NB4 (cell line): ENCODE results near the gene TXNDC5.
A peak's percentile ranks its signal among the peaks of the same experiment; 100 is the strongest.

ENCODE experiments used
- DNase-seq: peaks from one replicate; pipeline ENCODE4 v3.0.0; 2010; ENCODE audit warnings: low read depth
- H3K4me3 ChIP-seq: one replicate; pipeline ENCODE4 v1.5.1; 2011; ENCODE audit warnings: mild to moderate bottlenecking, low read depth, low read length, moderate library complexity
- CTCF ChIP-seq: IDR thresholded peaks from one replicate; pipeline ENCODE4 v1.5.1; 2012; ENCODE audit warnings: low read depth, low read length
- MAX ChIP-seq: IDR thresholded peaks from 2 replicates; pipeline ENCODE4 v1.6.1; 2011; ENCODE audit warnings: low read depth, low read length
- MYC ChIP-seq: IDR thresholded peaks from 2 replicates; pipeline ENCODE4 v1.6.1; 2011; ENCODE audit warnings: low read depth, low read length
- POLR2A ChIP-seq: IDR thresholded peaks from 2 replicates; pipeline ENCODE4 v1.6.1; 2011; ENCODE audit warnings: mild to moderate bottlenecking; ENCODE audit not compliant: insufficient read length; ENCODE audit errors: extremely low read depth

Gene TXNDC5

GRCh38 chr6:7953753-7954152 lies 43.2 kb upstream of the TXNDC5 start:
- DNase-seq = no peak
- TF ChIP-seq CTCF = no peak
- TF ChIP-seq MAX = no peak
- no peak for TF ChIP-seq POLR2A
- TF ChIP-seq MYC = no peak
- H3K4me3 ChIP-seq = no peak overlapping the region

- TF ChIP-seq MAX (no peak), CTCF (no peak), MYC (no peak), POLR2A (no peak)
- no peak for DNase-seq
- H3K4me3 ChIP-seq = no peak overlapping the region
Measured at GRCh38 chr6:7939864-7940228, 29.3 kb upstream of the TXNDC5 start.

- TF ChIP-seq MYC = no peak
- no peak for TF ChIP-seq POLR2A
- no peak overlapping the region for H3K4me3 ChIP-seq
- DNase-seq = no peak
Measured at GRCh38 chr6:7939184-7939863, 28.7 kb upstream of the TXNDC5 start.

GRCh38 chr6:7938562-7939183 lies 28.1 kb upstream of the TXNDC5 start:
- H3K4me3 ChIP-seq = no peak overlapping the region
- TF ChIP-seq POLR2A = no peak
- no peak for TF ChIP-seq MAX
- no peak for TF ChIP-seq MYC
- TF ChIP-seq CTCF = no peak
- DNase-seq = peak; percentile 52

GRCh38 chr6:7933794-7934193 lies 23.2 kb upstream of the TXNDC5 start:
- DNase-seq = no peak
- TF ChIP-seq MYC (no peak), CTCF (no peak), POLR2A (no peak), MAX (no peak)
- H3K4me3 ChIP-seq = no peak overlapping the region

- no peak for TF ChIP-seq MAX
- no peak for TF ChIP-seq CTCF
- no peak for TF ChIP-seq MYC
- TF ChIP-seq POLR2A = no peak
- no peak overlapping the region for H3K4me3 ChIP-seq
- no peak for DNase-seq
Measured at GRCh38 chr6:7932625-7933024, 22.0 kb upstream of the TXNDC5 start.
